SK-N-SH (cell line): ENCODE data around the gene WBP2NL.

Experiments
- CTCF ChIP-seq: fragments of 200-600 bp; sonication (generic); IDR thresholded peaks from 2 replicates; pipeline ENCODE4 v1.6.1; 2017; ENCODE audit warnings: antibody characterized with exemption, mild to moderate bottlenecking, moderate library complexity
- EP300 ChIP-seq, 2 experiments: IDR thresholded peaks; 2 replicates each; pipeline versions ENCODE4 v1.4.0 to v1.6.1; 2012; ENCODE audit warnings: borderline replicate concordance in 1 of 2, low read depth in 1 of 2, low read length in 1 of 2
- MAX ChIP-seq: IDR thresholded peaks from 2 replicates; pipeline ENCODE4 v1.4.0; 2012; ENCODE audit warnings: low read depth
- TAF1 ChIP-seq: IDR thresholded peaks from 2 replicates; pipeline ENCODE4 v1.6.1; 2012; ENCODE audit warnings: low read depth, mild to moderate bottlenecking, low read length, moderate library complexity, borderline replicate concordance

DNA sequence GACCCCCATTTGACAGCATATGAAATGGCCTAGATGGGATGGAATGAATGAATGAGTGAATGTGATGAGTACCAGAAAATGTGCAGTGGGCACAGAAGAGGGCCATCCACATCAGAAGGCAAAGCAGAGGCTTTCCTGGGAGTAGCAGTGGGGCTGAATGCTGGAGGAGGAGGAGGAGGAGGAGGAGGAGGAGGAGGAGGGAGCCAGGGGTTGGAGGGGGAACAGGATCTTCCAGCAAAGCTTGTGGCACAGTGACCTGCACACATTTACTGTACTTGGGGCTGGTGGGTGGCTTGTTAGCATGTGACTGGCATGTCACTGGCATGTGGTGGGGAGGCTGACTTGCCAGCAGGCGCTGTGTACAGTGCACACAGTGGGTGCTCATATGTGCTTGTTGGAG, 19.9 kb upstream of the WBP2NL start:
- TF ChIP-seq CTCF (no peak), TAF1 (no peak), MAX (no peak), EP300 (IDR thresholded peaks at IDR 0.05; ENCODE audit: borderline replicate concordance in 1 of 2, low read depth in 1 of 2, low read length in 1 of 2) (no peak)
